ENCODE measurements around the gene KRTAP9-7. TPM values are rescaled to one million over a fixed set of nuclear protein-coding genes. Genes with fewer than 3 reads are reported as not detected.

KRTAP9-7 gene
- total RNA-seq, 1 donor from 2014 or later, result not detected

GRCh38 chr17:41301916-41302901 is 26.7 kb downstream of the KRTAP9-7 start, which contains the start of gene KRTAP29-1:
TSS of gene KRTAP29-1 (minus strand) at chr17:41302851. CDS start at chr17:41302851, 0 bp downstream.
- Mint-ChIP-seq H3K9me3 (ENCODE audit: unreplicated experiment) (no peaks in the 10 kb centered on the region), H3K27ac (ENCODE audit: unreplicated experiment) (no peak within 1 kb of the TSS), H3K4me1 (ENCODE audit: unreplicated experiment) (peaks cover 6% of the 10 kb centered on the region), H3K36me3 (ENCODE audit: low read depth, unreplicated experiment) (no peaks in the 10 kb centered on the region), H3K27me3 (ENCODE audit: unreplicated experiment) (peaks cover 2% of the 10 kb centered on the region), H3K4me3 (ENCODE audit: unreplicated experiment) (no peak within 1 kb of the TSS)
- no peak for DNase-seq (ENCODE audit: low spot score)
- no peak for TF ChIP-seq CTCF (IDR thresholded peaks at IDR 0.05; ENCODE audit: unreplicated experiment)

- no peak for TF ChIP-seq CTCF (IDR thresholded peaks at IDR 0.05; ENCODE audit: unreplicated experiment)
- DNase-seq (ENCODE audit: low spot score), result no peak
- Mint-ChIP-seq H3K27ac (ENCODE audit: unreplicated experiment) (no peak overlapping the region), H3K4me1 (ENCODE audit: unreplicated experiment) (peaks cover 11% of the 10 kb centered on the region), H3K27me3 (ENCODE audit: unreplicated experiment) (peaks cover 4% of the 10 kb centered on the region), H3K9me3 (ENCODE audit: unreplicated experiment) (no peaks in the 10 kb centered on the region), H3K4me3 (ENCODE audit: unreplicated experiment) (no peak overlapping the region), H3K36me3 (ENCODE audit: low read depth, unreplicated experiment) (peaks cover 4% of the 10 kb centered on the region)
These were observed 27.5 kb downstream of the KRTAP9-7 start for GRCh38 chr17:41302981-41303380.

GRCh38 chr17:41304091-41304490 is 28.6 kb downstream of the KRTAP9-7 start:
- H3K4me3 Mint-ChIP-seq (ENCODE audit: unreplicated experiment), result no peak overlapping the region
- no peak overlapping the region for H3K27ac Mint-ChIP-seq (ENCODE audit: unreplicated experiment)
- H3K9me3 Mint-ChIP-seq (ENCODE audit: unreplicated experiment), result no peaks in the 10 kb centered on the region
- peaks cover 6% of the 10 kb centered on the region for H3K36me3 Mint-ChIP-seq (ENCODE audit: low read depth, unreplicated experiment)
- DNase-seq (ENCODE audit: low spot score), result no peak
- TF ChIP-seq CTCF (IDR thresholded peaks at IDR 0.05; ENCODE audit: unreplicated experiment), result no peak
- H3K4me1 Mint-ChIP-seq (ENCODE audit: unreplicated experiment), result peaks cover 15% of the 10 kb centered on the region
- peaks cover 4% of the 10 kb centered on the region for H3K27me3 Mint-ChIP-seq (ENCODE audit: unreplicated experiment)

- TF ChIP-seq CTCF (IDR thresholded peaks at IDR 0.05; ENCODE audit: unreplicated experiment), result no peak
- no peak for DNase-seq (ENCODE audit: low spot score)
- no peak overlapping the region for H3K27ac Mint-ChIP-seq (ENCODE audit: unreplicated experiment)
- peaks cover 6% of the 10 kb centered on the region for H3K36me3 Mint-ChIP-seq (ENCODE audit: low read depth, unreplicated experiment)
- H3K4me1 Mint-ChIP-seq (ENCODE audit: unreplicated experiment), result peaks cover 15% of the 10 kb centered on the region
- peaks cover 8% of the 10 kb centered on the region for H3K27me3 Mint-ChIP-seq (ENCODE audit: unreplicated experiment)
- no peak overlapping the region for H3K4me3 Mint-ChIP-seq (ENCODE audit: unreplicated experiment)
- no peaks in the 10 kb centered on the region for H3K9me3 Mint-ChIP-seq (ENCODE audit: unreplicated experiment)
These were observed 32.1 kb downstream of the KRTAP9-7 start for GRCh38 chr17:41307647-41308046.

All from endothelial cell (in vitro differentiated cells).